NCI-H146 treated with DMSO at 0.1 percent for 48 hours (cell line): Measurements from ENCODE around the gene RNF133.

Experiments
- DNase-seq: peaks from one replicate; lab custom pipeline; 2025; ENCODE audit not compliant: unreplicated experiment; lab: John Stamatoyannopoulos, UW

RNF133 gene

GRCh38 chr7:122699017-122699416, at the start of gene RNF133:
RNF133 (minus strand) TSS chr7:122699117; CDS start chr7:122698918, 199 bp downstream.
- DNase-seq = no peak

GRCh38 chr7:122748195-122748594, 49.3 kb upstream of the RNF133 start:
- no peak for DNase-seq

GRCh38 chr7:122746948-122747347, 48.0 kb upstream of the RNF133 start:
- DNase-seq = peak; percentile 80

- DNase-seq = peak; percentile 37
Observed at GRCh38 chr7:122743211-122743610, 44.3 kb upstream of the RNF133 start.

- DNase-seq = no peak
Observed at GRCh38 chr7:122738947-122739346, 40.0 kb upstream of the RNF133 start.

GRCh38 chr7:122736183-122736582, 37.3 kb upstream of the RNF133 start:
- no peak for DNase-seq

- DNase-seq = no peak
Observed at GRCh38 chr7:122727759-122728158, 28.8 kb upstream of the RNF133 start.

GRCh38 chr7:122727354-122727753, 28.4 kb upstream of the RNF133 start:
- no peak for DNase-seq

- no peak for DNase-seq
Observed at GRCh38 chr7:122726881-122727280, 28.0 kb upstream of the RNF133 start.

- DNase-seq = no peak
Observed at GRCh38 chr7:122724366-122724765, 25.4 kb upstream of the RNF133 start.

GRCh38 chr7:122719010-122719578, 20.2 kb upstream of the RNF133 start:
- no peak for DNase-seq

GRCh38 chr7:122717356-122718089, 18.6 kb upstream of the RNF133 start:
- no peak for DNase-seq

- DNase-seq = no peak
Observed at GRCh38 chr7:122715183-122715582, 16.3 kb upstream of the RNF133 start.

- no peak for DNase-seq
Observed at GRCh38 chr7:122710916-122711315, 12.0 kb upstream of the RNF133 start.

GRCh38 chr7:122709930-122710646, 11.2 kb upstream of the RNF133 start:
- DNase-seq = no peak

- DNase-seq = no peak
Observed at GRCh38 chr7:122706836-122707235, 7.9 kb upstream of the RNF133 start.

- no peak for DNase-seq
Observed at GRCh38 chr7:122702872-122703510, 4.1 kb upstream of the RNF133 start, which contains the start of gene RNF148. RNF148 (minus strand) TSS chr7:122702922; CDS start chr7:122702750, 172 bp downstream.

- DNase-seq = no peak
Observed at GRCh38 chr7:122695816-122696215, 3.1 kb downstream of the RNF133 start.

- no peak for DNase-seq
Observed at GRCh38 chr7:122694697-122695096, 4.2 kb downstream of the RNF133 start.

GRCh38 chr7:122692769-122693309, 6.1 kb downstream of the RNF133 start:
- no peak for DNase-seq

GRCh38 chr7:122691569-122692235, 7.2 kb downstream of the RNF133 start:
- no peak for DNase-seq
